HCT116 (cell line): ENCODE data around the gene ZNF653. TPM values are rescaled to one million over a fixed set of nuclear protein-coding genes. Genes with fewer than 3 reads are reported as not detected.

Experiments
- EGR1 ChIP-seq: IDR thresholded peaks from 2 replicates; pipeline ENCODE4 v1.6.1; 2012; ENCODE audit warnings: low read depth
- ELF1 ChIP-seq: IDR thresholded peaks from 2 replicates; pipeline ENCODE4 v1.6.1; 2012; ENCODE audit warnings: low read depth, borderline replicate concordance
- EZH2 ChIP-seq: fragments of 200-600 bp; sonication (generic); IDR thresholded peaks from 2 replicates; pipeline ENCODE4 v1.6.1; 2017; ENCODE audit warnings: antibody characterized with exemption, mixed run types
- EZH2phosphoT487 ChIP-seq: fragments of 200-600 bp; IDR thresholded peaks from 2 replicates; pipeline ENCODE4 v1.6.1; 2018; ENCODE audit warnings: antibody characterized with exemption, borderline replicate concordance
- SIN3A ChIP-seq: IDR thresholded peaks from 2 replicates; pipeline ENCODE4 v1.6.1; 2012; ENCODE audit warnings: low read depth
- SP1 ChIP-seq: IDR thresholded peaks from 2 replicates; pipeline ENCODE4 v1.6.1; 2012; ENCODE audit warnings: low read depth
- total RNA-seq: library from RNA; stranded (reverse); gene quantifications from one replicate; pipeline ENCODE4 v1.2.1, GENCODE V29; 2021; ENCODE audit not compliant: unreplicated experiment
- TF ChIP-seq, protein P1 (sequence below), 3 experiments: fragments of 200-600 bp in 1 of 3; sonication (generic) in 1 of 3; IDR thresholded peaks in 2 of 3; conservative IDR thresholded peaks in 1 of 3; 2 replicates each; pipeline ENCODE4 v1.5.1; 2012 to 2017; ENCODE audit warnings: low read depth in 2 of 3, low read length in 2 of 3, antibody characterized with exemption in 1 of 3, borderline replicate concordance in 1 of 3, control low read depth in 1 of 3, mild to moderate bottlenecking in 1 of 3, mixed read lengths in 1 of 3, mixed run types in 1 of 3, moderate library complexity in 1 of 3; ENCODE audit not compliant: insufficient read depth in 1 of 3
- TF ChIP-seq, protein P2 (sequence below): IDR thresholded peaks from 2 replicates; pipeline ENCODE4 v1.6.1; 2012; ENCODE audit warnings: low read depth
- TF ChIP-seq, protein P3 (sequence below): IDR thresholded peaks from 2 replicates; pipeline ENCODE4 v1.6.1; 2012

Gene ZNF653
- total RNA-seq, 1 experiment from 2014 or later: 16.1 TPM

DNA sequence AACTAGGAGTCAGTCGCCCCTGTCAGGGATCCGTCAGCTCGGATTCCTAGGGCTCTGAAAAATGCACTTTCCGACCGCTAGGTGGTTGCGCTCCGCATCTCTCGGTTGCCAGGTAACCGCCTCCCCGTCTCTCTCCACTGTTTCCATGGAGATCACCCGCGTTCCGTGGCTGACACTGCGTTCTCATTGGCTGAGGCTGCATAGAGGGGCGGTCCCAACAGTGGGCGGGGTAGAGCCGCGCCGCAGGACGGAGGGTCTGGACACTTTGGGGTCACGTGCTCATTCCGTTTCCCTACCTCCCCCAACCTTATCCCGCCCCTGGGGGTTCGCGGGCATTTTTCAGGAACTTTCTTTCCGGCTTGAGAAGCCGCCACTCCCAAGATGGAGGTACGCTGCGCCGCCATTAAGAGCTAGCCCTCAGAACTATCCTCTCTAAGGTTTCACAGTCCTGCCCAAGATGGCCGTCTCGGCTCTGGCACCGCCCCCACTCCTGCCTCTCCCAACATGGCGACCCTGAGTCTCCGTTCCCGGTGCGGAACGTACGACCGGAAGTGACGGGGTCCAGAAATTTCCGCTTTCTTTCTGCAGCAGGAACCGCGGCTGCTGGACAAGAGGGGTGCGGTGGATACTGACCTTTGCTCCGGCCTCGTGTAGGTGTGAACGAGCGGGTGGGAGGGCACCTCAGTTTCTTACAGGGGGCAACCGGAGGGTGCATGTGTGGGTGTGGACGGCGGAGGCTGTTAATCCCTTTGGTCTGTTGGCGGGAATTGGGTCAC, 70.4 kb downstream of the ZNF653 start, which contains the start of the genes ODAD3 and PRKCSH (continued):
- TF ChIP-seq, protein P1, sequence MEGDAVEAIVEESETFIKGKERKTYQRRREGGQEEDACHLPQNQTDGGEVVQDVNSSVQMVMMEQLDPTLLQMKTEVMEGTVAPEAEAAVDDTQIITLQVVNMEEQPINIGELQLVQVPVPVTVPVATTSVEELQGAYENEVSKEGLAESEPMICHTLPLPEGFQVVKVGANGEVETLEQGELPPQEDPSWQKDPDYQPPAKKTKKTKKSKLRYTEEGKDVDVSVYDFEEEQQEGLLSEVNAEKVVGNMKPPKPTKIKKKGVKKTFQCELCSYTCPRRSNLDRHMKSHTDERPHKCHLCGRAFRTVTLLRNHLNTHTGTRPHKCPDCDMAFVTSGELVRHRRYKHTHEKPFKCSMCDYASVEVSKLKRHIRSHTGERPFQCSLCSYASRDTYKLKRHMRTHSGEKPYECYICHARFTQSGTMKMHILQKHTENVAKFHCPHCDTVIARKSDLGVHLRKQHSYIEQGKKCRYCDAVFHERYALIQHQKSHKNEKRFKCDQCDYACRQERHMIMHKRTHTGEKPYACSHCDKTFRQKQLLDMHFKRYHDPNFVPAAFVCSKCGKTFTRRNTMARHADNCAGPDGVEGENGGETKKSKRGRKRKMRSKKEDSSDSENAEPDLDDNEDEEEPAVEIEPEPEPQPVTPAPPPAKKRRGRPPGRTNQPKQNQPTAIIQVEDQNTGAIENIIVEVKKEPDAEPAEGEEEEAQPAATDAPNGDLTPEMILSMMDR (IDR thresholded peaks at IDR 0.05 in 2 of 3, conservative IDR thresholded peaks at IDR 0.05 in 1 of 3; ENCODE audit: borderline replicate concordance in 1 of 3, insufficient read depth in 1 of 3, low read depth in 2 of 3, low read length in 2 of 3): peak; percentile 30 to 82 (median 79); a peak in 4 of 6 replicates
- peak; percentile 99 for TF ChIP-seq EGR1
- peak; percentile 86 for TF ChIP-seq SP1
- no peak for TF ChIP-seq EZH2
- TF ChIP-seq, protein P2, sequence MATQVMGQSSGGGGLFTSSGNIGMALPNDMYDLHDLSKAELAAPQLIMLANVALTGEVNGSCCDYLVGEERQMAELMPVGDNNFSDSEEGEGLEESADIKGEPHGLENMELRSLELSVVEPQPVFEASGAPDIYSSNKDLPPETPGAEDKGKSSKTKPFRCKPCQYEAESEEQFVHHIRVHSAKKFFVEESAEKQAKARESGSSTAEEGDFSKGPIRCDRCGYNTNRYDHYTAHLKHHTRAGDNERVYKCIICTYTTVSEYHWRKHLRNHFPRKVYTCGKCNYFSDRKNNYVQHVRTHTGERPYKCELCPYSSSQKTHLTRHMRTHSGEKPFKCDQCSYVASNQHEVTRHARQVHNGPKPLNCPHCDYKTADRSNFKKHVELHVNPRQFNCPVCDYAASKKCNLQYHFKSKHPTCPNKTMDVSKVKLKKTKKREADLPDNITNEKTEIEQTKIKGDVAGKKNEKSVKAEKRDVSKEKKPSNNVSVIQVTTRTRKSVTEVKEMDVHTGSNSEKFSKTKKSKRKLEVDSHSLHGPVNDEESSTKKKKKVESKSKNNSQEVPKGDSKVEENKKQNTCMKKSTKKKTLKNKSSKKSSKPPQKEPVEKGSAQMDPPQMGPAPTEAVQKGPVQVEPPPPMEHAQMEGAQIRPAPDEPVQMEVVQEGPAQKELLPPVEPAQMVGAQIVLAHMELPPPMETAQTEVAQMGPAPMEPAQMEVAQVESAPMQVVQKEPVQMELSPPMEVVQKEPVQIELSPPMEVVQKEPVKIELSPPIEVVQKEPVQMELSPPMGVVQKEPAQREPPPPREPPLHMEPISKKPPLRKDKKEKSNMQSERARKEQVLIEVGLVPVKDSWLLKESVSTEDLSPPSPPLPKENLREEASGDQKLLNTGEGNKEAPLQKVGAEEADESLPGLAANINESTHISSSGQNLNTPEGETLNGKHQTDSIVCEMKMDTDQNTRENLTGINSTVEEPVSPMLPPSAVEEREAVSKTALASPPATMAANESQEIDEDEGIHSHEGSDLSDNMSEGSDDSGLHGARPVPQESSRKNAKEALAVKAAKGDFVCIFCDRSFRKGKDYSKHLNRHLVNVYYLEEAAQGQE: no peak
- TF ChIP-seq, protein P3, sequence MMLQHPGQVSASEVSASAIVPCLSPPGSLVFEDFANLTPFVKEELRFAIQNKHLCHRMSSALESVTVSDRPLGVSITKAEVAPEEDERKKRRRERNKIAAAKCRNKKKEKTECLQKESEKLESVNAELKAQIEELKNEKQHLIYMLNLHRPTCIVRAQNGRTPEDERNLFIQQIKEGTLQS: no peak
- TF ChIP-seq EZH2phosphoT487: no peak
- no peak; the same call in 1 of the 2 replicates for TF ChIP-seq SIN3A
- TF ChIP-seq ELF1: no peak; the same call in 1 of the 2 replicates
